HepG2 (cell line): Measurements from ENCODE around the gene FGFR3. TPM values are rescaled to one million over a fixed set of nuclear protein-coding genes. Genes with fewer than 3 reads are reported as not detected.

Experiments
- BHLHE40 ChIP-seq: IDR thresholded peaks from 2 replicates; pipeline ENCODE4 v1.6.1; 2011; ENCODE audit warnings: low read length, improper control_type of control experiment
- EHMT2 ChIP-seq: fragments of 200-600 bp; sonication (generic); IDR thresholded peaks from 2 replicates; pipeline ENCODE4 v1.7.0; 2017; ENCODE audit warnings: antibody characterized with exemption, low read depth, low read length, borderline replicate concordance
- FOXA3 ChIP-seq: IDR thresholded peaks from 2 replicates; pipeline ENCODE4 v1.6.1; 2016; ENCODE audit warnings: missing genetic modification reagents, missing compliant biosample characterization
- GABPB1 ChIP-seq: IDR thresholded peaks from 2 replicates; pipeline ENCODE4 v1.6.1; 2016; ENCODE audit warnings: mild to moderate bottlenecking, missing genetic modification reagents, moderate library complexity, missing compliant biosample characterization
- KMT2B ChIP-seq: IDR thresholded peaks from 2 replicates; pipeline ENCODE4 v1.6.1; 2016; ENCODE audit warnings: missing genetic modification reagents, missing compliant biosample characterization
- MED13 ChIP-seq: sonication (generic); formaldehyde crosslinking; IDR thresholded peaks from 2 replicates; pipeline ENCODE4 v1.5.0; 2020; ENCODE audit warnings: missing genetic modification reagents
- POGZ ChIP-seq: sonication (generic); formaldehyde crosslinking; IDR thresholded peaks from 2 replicates; pipeline ENCODE4 v1.4.0; 2020; ENCODE audit warnings: mild to moderate bottlenecking, missing genetic modification reagents
- RBM22 ChIP-seq: fragments of 200-400 bp; formaldehyde crosslinking; optimal IDR thresholded peaks from 2 replicates; pipeline ENCODE3; 2017; ENCODE audit warnings: mild to moderate bottlenecking, low read length, moderate library complexity
- SALL1 ChIP-seq: sonication (generic); formaldehyde crosslinking; IDR thresholded peaks from 2 replicates; pipeline ENCODE4 v1.8.0; 2022; ENCODE audit warnings: mild to moderate bottlenecking, missing genetic modification reagents
- SRY ChIP-seq: sonication (generic); formaldehyde crosslinking; IDR thresholded peaks from 2 replicates; pipeline ENCODE4 v1.8.0; 2022; ENCODE audit warnings: mild to moderate bottlenecking, missing genetic modification reagents
- STAG1 ChIP-seq: sonication (generic); formaldehyde crosslinking; IDR thresholded peaks from 2 replicates; pipeline ENCODE4 v1.4.0; 2020; ENCODE audit warnings: missing genetic modification reagents
- SUZ12 ChIP-seq: fragments of 150-350 bp; IDR thresholded peaks from 2 replicates; pipeline ENCODE4 v1.6.1; 2014; ENCODE audit warnings: low read depth, low read length
- ZNF124 ChIP-seq: sonication (generic); formaldehyde crosslinking; IDR thresholded peaks from 2 replicates; pipeline ENCODE4 v1.4.0; 2020; ENCODE audit warnings: missing genetic modification reagents
- ZNF160 ChIP-seq: sonication (generic); formaldehyde crosslinking; IDR thresholded peaks from 2 replicates; pipeline ENCODE4 v1.8.0; 2022; ENCODE audit warnings: mild to moderate bottlenecking, inconsistent platforms, missing genetic modification reagents
- ZNF17 ChIP-seq: sonication (generic); formaldehyde crosslinking; IDR thresholded peaks from 2 replicates; pipeline ENCODE4 v1.5.0; 2020; ENCODE audit warnings: mild to moderate bottlenecking, missing genetic modification reagents
- ZNF430 ChIP-seq: sonication (generic); formaldehyde crosslinking; IDR thresholded peaks from 2 replicates; pipeline ENCODE4 v1.9.0; 2021; ENCODE audit warnings: mild to moderate bottlenecking, missing genetic modification reagents
- ZNF496 ChIP-seq: sonication (generic); formaldehyde crosslinking; IDR thresholded peaks from 2 replicates; pipeline ENCODE4 v1.8.1; 2023; ENCODE audit warnings: mild to moderate bottlenecking, moderate library complexity, missing genetic modification reagents; ENCODE audit not compliant: insufficient replicate concordance
- ZNF614 ChIP-seq: IDR thresholded peaks from 2 replicates; pipeline ENCODE4 v1.6.1; 2018; ENCODE audit warnings: missing biosample characterization, missing genetic modification reagents, inconsistent platforms, borderline replicate concordance
- ZNF691 ChIP-seq: sonication (generic); formaldehyde crosslinking; IDR thresholded peaks from 2 replicates; pipeline ENCODE4 v1.4.0; 2020; ENCODE audit warnings: missing genetic modification reagents, low read depth, mild to moderate bottlenecking, borderline replicate concordance
- ZNF703 ChIP-seq: sonication (generic); formaldehyde crosslinking; IDR thresholded peaks from 2 replicates; pipeline ENCODE4 v1.5.1; 2020; ENCODE audit warnings: missing genetic modification reagents, mild to moderate bottlenecking, moderate library complexity, borderline replicate concordance
- ZNF746 ChIP-seq: sonication (generic); formaldehyde crosslinking; IDR thresholded peaks from 2 replicates; pipeline ENCODE4 v1.8.0; 2022; ENCODE audit warnings: mild to moderate bottlenecking, missing genetic modification reagents
- ZNF790 ChIP-seq: sonication (generic); formaldehyde crosslinking; IDR thresholded peaks from 2 replicates; pipeline ENCODE4 v1.8.0; 2022; ENCODE audit warnings: missing genetic modification reagents, mild to moderate bottlenecking, borderline replicate concordance
- polyA plus RNA-seq, 8 experiments: library from polyadenylated mRNA; depleted of rRNA in 3 of 8; stranded (reverse) in 7 of 8; unstranded in 1 of 8; fragments of >200 nt; fragmentation: Illumina TruSeq in 4 of 8; extraction: Trizol in 4 of 8; gene quantifications; 2 replicates each; pipeline versions ENCODE4 v1.2.1 to v1.2.3, GENCODE V29; 2011 to 2016; ENCODE audit warnings: low read depth in 4 of 8, missing spikeins in 1 of 8, mixed read lengths in 1 of 8; ENCODE audit not compliant: insufficient read depth in 1 of 8
- total RNA-seq, 5 experiments: library from RNA; depleted of rRNA; stranded (reverse); fragments of >200 nt; fragmentation: Illumina TruSeq; extraction: Trizol; gene quantifications; 2 replicates each; pipeline ENCODE4 v1.2.3, GENCODE V29; 2016; ENCODE audit warnings: low read depth in 1 of 5
- TF ChIP-seq, protein P1 (sequence below): sonication (generic); formaldehyde crosslinking; IDR thresholded peaks from 2 replicates; pipeline ENCODE4 v1.5.0; 2020; ENCODE audit warnings: mild to moderate bottlenecking, missing genetic modification reagents
- TF ChIP-seq, protein P2 (sequence below): sonication (generic); formaldehyde crosslinking; IDR thresholded peaks from 2 replicates; pipeline ENCODE4 v1.5.0; 2020; ENCODE audit warnings: missing genetic modification reagents
- TF ChIP-seq, protein P3 (sequence below): IDR thresholded peaks from 2 replicates; pipeline ENCODE4 v1.6.1; 2016; ENCODE audit warnings: missing compliant biosample characterization, missing genetic modification reagents, borderline replicate concordance

FGFR3 gene
- total and polyA plus RNA-seq, 2 of the 13 experiments (the other 11 are each of a cell fraction or from before 2014, with no cell fraction given) = 103 to 109 TPM

DNA sequence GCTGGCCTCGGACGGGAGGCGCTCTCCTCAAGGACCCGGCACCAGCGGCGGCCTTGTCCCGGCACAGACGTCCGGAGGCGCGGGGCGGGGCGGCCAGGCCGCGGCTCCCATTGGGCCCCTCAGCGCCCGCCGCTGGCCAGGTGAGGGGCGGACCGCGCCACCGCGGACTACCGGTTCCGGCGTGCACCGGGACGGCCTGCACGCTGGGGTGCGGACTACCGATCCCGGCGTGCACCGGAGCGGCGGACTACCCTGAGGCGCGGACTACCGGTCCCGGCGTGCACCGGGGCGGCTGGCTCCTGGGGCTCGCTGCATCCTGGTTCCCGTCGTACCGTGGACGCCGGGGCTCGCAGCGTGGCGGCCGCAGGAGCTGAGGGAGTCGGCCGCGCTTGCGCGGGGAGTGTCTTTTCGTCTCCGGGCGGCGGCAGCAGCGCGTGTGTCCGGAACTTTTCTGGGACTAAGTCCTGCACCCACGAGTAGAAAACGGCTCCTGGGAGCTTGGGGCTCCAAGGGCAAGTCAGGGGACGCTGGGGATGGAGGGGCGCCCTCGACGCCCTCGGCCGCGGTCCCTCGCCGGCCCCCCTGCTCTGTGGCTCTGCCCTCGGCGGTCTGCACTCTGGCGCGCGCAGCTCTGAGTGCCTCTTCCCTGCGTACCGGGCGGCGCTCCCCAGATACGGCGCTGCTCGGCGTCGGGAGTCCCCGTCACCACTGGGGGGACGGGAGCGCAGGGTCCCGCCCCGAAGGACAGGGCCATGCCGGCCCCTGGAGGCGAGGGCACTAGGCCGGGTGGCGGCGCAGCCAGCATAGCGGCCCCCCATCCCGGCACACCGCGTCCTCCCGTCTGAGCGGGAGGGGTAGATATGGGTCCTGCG lies 63.2 kb downstream of the FGFR3 start, which contains the start of gene LETM1 (continued):
- TF ChIP-seq, protein P1, sequence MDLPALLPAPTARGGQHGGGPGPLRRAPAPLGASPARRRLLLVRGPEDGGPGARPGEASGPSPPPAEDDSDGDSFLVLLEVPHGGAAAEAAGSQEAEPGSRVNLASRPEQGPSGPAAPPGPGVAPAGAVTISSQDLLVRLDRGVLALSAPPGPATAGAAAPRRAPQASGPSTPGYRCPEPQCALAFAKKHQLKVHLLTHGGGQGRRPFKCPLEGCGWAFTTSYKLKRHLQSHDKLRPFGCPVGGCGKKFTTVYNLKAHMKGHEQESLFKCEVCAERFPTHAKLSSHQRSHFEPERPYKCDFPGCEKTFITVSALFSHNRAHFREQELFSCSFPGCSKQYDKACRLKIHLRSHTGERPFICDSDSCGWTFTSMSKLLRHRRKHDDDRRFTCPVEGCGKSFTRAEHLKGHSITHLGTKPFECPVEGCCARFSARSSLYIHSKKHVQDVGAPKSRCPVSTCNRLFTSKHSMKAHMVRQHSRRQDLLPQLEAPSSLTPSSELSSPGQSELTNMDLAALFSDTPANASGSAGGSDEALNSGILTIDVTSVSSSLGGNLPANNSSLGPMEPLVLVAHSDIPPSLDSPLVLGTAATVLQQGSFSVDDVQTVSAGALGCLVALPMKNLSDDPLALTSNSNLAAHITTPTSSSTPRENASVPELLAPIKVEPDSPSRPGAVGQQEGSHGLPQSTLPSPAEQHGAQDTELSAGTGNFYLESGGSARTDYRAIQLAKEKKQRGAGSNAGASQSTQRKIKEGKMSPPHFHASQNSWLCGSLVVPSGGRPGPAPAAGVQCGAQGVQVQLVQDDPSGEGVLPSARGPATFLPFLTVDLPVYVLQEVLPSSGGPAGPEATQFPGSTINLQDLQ (CRISPR knock-in tag) = peak; percentile 62; the same call in 1 of the 2 replicates
- TF ChIP-seq ZNF746 (CRISPR knock-in tag) (no peak; the same call in 1 of the 2 replicates), ZNF703 (CRISPR knock-in tag) (0 out of 2 replicates have a peak, but pooled peaks have one; percentile 13), ZNF160 (CRISPR knock-in tag) (no peak), KMT2B (CRISPR knock-in tag) (peak; percentile 72; the same call in 1 of the 2 replicates), ZNF17 (CRISPR knock-in tag) (no peak), SRY (peak; percentile 35), ZNF430 (CRISPR knock-in tag) (peak; percentile 39; the same call in 1 of the 2 replicates), STAG1 (no peak), ZNF790 (CRISPR knock-in tag) (no peak; the same call in 1 of the 2 replicates), ZNF614 (CRISPR knock-in tag) (peak; percentile 86; the same call in 1 of the 2 replicates), GABPB1 (peak; percentile 96), ZNF691 (CRISPR knock-in tag) (0 out of 2 replicates have a peak, but pooled peaks have one; percentile 5), ZNF496 (CRISPR knock-in tag) (no peak), RBM22 (no peak), FOXA3 (CRISPR knock-in tag) (peak; percentile 58), SUZ12 (peak; percentile 86), EHMT2 (no peak), MED13 (CRISPR knock-in tag) (no peak), POGZ (peak; percentile 49; the same call in 1 of the 2 replicates), ZNF124 (CRISPR knock-in tag) (no peak), SALL1 (CRISPR knock-in tag) (peak; percentile 87), BHLHE40 (no peak)
- TF ChIP-seq, protein P2, sequence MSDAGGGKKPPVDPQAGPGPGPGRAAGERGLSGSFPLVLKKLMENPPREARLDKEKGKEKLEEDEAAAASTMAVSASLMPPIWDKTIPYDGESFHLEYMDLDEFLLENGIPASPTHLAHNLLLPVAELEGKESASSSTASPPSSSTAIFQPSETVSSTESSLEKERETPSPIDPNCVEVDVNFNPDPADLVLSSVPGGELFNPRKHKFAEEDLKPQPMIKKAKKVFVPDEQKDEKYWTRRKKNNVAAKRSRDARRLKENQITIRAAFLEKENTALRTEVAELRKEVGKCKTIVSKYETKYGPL (CRISPR knock-in tag) = 0 out of 2 replicates have a peak, but pooled peaks have one; percentile 32
- TF ChIP-seq, protein P3, sequence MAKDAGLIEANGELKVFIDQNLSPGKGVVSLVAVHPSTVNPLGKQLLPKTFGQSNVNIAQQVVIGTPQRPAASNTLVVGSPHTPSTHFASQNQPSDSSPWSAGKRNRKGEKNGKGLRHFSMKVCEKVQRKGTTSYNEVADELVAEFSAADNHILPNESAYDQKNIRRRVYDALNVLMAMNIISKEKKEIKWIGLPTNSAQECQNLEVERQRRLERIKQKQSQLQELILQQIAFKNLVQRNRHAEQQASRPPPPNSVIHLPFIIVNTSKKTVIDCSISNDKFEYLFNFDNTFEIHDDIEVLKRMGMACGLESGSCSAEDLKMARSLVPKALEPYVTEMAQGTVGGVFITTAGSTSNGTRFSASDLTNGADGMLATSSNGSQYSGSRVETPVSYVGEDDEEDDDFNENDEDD (CRISPR knock-in tag) = peak; percentile 80; the same call in 1 of the 2 replicates
